A204.1 (cell line): ENCODE data around the gene CASP2.

Source experiments
- FAIRE-seq: peaks from 2 replicates; lab custom pipeline; 2012; peaks lifted over from hg19 to GRCh38; lab: Jason Lieb, UNC

Gene CASP2

DNA sequence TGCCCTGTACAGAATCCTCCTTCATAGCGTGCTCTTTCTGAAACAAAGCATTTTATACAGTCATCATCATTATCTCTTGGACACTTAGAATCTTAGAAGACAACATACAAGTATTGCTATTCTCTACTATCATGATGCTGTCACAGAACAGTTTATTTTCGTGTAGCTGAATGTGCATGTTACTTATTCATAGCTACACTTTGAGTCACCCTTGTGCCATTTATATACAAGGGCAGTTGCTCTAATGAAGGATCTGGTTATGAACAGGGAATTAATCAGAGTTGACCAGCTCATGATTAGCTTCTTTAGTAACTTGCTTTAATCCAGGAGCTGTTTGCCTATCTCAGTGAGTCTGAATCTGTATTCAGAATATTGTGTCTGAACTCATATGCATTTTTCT is 11.2 kb downstream of the CASP2 start:
- no peak for FAIRE-seq

- FAIRE-seq: no peak
These were observed 11.7 kb downstream of the CASP2 start for GRCh38 chr7:143299840-143300239.

- FAIRE-seq: no peak
These were observed 13.1 kb downstream of the CASP2 start for GRCh38 chr7:143300959-143301935.

- FAIRE-seq: no peak
These were observed 15.6 kb downstream of the CASP2 start for GRCh38 chr7:143303733-143304132.

GRCh38 chr7:143304938-143305337 is 16.8 kb downstream of the CASP2 start:
- FAIRE-seq: no peak

GRCh38 chr7:143305423-143306070 is 17.4 kb downstream of the CASP2 start:
- FAIRE-seq: no peak

GRCh38 chr7:143308632-143309031 is 20.5 kb downstream of the CASP2 start:
- no peak for FAIRE-seq

DNA sequence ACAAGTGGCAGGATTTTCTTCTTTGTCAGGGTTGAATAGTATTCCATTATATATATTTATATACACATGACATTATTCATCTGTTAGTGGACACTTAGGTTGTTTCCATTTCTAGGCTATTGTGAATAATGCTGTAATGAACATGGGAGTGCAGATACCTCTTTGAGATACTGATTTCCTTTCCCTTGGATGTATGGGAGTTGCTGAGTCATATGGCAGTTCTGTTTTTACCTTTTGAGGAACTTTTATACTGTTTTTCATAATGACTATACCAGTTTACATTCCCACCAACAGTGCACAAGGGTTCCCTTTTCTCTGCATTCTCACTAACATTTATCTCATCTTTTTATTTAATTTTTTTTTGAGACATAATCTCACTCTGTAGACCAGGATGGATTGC is 26.0 kb downstream of the CASP2 start:
- FAIRE-seq: no peak

DNA sequence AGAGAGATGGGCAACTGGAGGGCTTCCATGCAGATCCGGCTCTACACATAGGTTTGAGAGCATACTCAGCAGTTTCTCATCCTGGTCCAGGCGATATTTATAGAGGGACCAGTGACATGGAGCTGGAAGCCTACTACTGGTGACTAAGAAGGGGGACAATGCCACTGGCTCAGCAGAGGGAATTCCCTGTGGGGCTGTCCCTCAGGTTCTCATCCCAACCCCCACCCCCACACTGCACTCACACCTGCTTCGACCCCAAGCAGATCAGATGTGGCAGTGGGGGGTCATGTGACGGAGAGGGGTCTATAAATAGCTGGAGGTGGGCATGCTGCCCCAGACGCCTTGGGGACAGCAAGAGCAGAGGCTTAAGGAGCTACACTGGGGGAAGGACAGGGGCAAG is 27.6 kb downstream of the CASP2 start, which contains the start of gene CLCN1:
TSS of gene CLCN1 (plus strand) at position 336 of the 400 bp plus-strand sequence. CDS start 102 bp downstream, outside the sequence.
- no peak for FAIRE-seq

GRCh38 chr7:143316492-143316891 is 28.3 kb downstream of the CASP2 start:
- no peak for FAIRE-seq

- FAIRE-seq: no peak
These were observed 30.5 kb downstream of the CASP2 start for GRCh38 chr7:143318661-143319060.

DNA sequence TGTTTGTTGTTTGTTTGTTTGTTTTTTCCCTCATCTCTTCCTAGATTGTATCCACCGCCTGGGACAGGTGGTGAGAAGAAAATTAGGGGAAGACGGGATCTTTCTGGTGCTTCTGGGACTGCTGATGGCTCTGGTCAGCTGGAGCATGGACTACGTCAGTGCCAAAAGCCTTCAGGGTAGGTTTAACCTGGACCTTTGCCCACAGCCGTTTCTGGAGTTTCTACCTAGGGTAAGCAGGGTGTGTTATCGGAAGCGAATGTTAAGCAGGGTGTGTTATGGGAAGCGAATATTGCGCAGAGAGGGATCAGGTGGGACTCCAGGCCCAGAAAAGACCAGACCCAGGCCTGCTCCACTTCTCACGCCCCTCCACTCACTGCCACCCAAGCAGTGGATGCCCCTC is 32.5 kb downstream of the CASP2 start:
- FAIRE-seq: no peak

DNA sequence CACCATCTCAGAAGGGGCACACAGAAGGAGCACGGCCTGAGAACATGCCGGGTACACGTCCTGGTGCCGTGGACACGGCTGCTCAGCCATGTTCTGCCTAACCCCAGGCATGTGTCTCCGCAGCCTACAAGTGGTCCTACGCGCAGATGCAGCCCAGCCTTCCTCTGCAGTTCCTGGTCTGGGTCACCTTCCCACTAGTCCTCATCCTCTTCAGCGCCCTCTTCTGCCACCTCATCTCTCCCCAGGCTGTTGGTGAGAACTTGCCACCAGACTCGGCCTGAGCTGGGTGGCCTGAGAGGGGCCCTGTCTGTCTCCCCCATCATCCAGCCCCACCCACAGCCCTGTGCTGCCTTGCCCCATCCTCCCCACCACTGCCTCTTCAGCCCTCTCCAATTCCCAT is 33.1 kb downstream of the CASP2 start:
- no peak for FAIRE-seq

DNA sequence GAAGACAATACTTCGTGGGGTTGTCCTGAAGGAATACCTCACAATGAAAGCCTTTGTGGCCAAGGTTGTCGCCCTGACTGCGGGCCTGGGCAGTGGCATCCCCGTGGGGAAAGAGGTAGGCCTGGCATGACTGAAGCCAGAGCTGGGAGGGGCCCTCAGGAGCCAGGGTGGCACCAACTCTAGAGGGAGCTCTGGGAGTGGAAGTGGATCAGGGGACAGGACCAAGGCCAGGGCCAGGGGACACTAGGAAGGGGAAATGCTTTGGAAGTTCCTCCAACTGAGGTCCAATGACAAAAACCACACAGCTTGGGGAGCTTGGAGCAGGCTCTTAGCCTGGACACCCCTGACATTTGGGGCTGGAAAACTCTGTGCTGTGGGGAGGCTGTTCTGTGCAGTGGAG is 33.6 kb downstream of the CASP2 start:
- no peak for FAIRE-seq

DNA sequence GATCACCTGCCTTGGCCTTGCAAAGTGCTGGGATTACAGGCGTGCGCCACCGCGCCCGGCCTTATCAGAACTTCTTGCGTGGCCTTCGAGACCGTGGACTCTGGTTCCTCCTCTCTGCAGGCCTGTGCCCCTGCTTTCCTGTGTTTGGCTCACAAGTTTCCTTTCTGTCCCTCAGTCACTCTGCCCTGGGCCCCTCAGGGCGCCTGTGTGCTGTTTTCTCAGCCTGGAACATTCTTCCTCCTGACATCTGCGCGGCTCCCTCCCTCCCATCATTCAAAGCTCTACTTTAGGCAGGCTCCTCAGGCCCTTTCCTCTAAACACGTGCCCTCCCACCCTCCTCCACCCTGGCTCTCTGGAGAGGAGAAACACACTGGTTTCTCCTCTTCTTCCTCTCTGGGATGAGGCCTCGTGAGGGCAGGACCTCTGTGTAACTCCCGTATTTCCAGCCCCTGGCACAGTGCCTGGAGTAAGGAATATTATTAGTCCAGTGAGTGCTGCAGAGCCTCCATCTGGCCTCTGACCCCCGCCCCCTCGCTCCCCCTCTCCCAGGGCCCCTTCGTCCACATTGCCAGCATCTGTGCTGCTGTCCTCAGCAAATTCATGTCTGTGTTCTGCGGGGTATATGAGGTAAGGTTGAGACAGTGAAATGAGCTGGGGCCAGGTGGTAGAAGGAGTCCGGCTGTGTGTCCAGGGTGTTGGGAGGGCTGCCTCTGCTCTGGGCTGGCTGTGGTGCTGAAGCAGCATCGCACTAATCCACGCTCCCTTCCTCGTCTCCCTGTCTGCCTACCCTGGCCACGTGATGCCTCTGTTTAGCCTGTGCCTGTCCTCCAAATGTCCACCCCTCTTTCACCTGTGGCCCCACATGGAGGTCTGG is 34.8 kb downstream of the CASP2 start:
- no peak for FAIRE-seq

DNA sequence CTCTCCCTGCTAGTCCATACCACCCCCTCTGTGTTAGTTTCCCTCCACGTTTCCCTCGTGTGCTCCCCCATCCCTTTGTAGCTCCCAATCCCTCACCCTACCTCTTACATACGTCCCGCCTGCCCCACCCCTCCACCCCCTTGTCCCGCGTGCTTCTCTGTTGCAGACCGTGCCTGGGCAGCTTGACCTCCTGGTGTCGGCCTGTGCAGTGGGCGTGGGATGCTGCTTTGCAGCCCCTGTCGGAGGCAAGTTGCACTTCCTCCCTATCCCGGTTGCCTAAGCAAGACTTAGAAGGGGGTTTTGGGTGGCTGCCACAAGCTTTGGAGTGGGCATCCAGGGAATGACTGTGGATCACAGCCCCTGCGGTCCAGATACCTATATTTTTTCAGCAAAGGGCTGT is 35.5 kb downstream of the CASP2 start:
- no peak for FAIRE-seq

GRCh38 chr7:143325240-143325639 is 37.1 kb downstream of the CASP2 start:
- no peak for FAIRE-seq

GRCh38 chr7:143327903-143328302 is 39.8 kb downstream of the CASP2 start:
- FAIRE-seq: no peak

- no peak for FAIRE-seq
These were observed 41.5 kb downstream of the CASP2 start for GRCh38 chr7:143329471-143330170.

DNA sequence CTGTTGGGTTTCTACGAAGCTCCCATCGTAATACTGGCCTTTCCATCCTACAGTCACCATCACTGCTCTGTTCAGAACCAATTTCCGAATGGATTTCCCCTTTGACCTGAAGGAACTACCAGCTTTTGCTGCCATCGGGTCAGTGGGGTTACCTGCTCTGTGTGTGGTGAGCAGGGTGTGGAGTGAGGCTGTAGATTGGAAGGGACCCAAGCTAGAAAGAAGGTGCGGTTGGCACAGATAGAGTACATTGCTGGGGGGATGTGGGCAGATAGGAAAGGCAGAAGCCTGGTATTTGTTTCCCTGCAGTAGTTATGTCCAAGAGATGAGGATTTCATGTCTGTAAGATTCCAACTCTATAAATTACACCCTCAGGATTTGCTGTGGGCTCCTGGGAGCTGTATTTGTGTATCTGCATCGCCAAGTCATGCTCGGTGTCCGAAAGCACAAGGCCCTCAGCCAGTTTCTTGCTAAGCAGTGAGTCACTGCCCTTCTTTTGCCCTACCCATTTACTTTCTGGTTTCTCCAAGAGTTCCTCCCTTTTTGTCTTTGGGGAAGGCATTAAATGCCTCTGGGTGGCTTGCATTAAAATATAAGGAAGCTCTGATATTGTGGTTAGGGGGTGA is 43.1 kb downstream of the CASP2 start:
- no peak for FAIRE-seq

DNA sequence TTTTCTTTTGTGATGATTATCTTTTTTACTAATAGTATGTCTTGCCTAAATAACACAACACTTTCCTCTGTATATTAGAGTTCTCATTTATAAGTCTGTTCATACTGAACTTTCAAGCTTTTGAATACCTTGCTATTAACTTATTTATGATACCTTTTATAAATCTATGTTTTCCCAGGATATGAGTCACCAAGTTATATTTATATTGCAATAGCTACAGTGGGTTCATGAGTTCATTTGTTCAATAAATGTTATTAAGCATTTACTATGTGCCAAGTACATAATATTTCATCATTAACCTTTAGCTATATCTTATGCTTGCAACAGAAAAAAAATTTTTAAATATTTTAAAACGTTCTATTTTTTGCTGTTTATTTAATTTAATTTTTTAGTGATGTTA is 46.1 kb downstream of the CASP2 start:
- FAIRE-seq: no peak
